C4-2B (cell line): ENCODE data around the gene GABRG3.

Experiments
- H3K27ac ChIP-seq: fragments of 450-650 bp; 2 replicates; pipeline ENCODE4 v1.5.1; 2017
- ZFX ChIP-seq: fragments of 450-650 bp; IDR thresholded peaks from 2 replicates; pipeline ENCODE4 v1.6.1; 2017
- TF ChIP-seq, protein P1 (sequence below): fragments of 450-650 bp; conservative IDR thresholded peaks from 2 replicates; pipeline ENCODE4 v1.5.1; 2017; ENCODE audit warnings: mild to moderate bottlenecking

Gene GABRG3

DNA sequence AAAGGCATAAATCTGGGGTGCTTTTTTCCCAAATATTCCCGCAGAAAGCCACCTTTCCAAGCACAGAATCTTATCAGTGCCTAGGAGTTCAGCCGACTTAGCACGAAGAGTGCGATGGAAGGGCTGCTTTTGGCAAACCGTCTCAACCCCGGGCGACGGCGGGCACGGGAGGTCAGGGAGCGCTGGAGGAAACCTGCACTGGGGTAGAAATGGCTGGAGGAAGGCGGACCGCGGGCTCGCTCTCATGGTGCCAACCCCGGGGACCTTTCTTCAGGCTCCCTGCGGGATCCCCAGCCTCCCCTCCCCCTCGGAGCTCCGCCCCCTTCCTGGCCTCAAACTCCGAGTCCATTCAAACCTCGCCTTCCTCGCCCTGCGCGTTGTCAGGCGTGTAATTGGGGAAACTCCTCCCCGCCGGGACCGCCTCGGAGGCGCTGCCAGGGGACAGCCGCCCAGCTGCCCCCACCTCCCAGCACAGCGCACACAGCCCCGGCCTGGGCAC, at the start of gene GABRG3:
Gene GABRG3 (plus strand): TSS at position 470 of the 499 bp plus-strand sequence.
- TF ChIP-seq, protein P1, sequence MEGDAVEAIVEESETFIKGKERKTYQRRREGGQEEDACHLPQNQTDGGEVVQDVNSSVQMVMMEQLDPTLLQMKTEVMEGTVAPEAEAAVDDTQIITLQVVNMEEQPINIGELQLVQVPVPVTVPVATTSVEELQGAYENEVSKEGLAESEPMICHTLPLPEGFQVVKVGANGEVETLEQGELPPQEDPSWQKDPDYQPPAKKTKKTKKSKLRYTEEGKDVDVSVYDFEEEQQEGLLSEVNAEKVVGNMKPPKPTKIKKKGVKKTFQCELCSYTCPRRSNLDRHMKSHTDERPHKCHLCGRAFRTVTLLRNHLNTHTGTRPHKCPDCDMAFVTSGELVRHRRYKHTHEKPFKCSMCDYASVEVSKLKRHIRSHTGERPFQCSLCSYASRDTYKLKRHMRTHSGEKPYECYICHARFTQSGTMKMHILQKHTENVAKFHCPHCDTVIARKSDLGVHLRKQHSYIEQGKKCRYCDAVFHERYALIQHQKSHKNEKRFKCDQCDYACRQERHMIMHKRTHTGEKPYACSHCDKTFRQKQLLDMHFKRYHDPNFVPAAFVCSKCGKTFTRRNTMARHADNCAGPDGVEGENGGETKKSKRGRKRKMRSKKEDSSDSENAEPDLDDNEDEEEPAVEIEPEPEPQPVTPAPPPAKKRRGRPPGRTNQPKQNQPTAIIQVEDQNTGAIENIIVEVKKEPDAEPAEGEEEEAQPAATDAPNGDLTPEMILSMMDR: no peak
- no peak for TF ChIP-seq ZFX
- peak within 1 kb of the TSS; percentile 24 for H3K27ac ChIP-seq

DNA sequence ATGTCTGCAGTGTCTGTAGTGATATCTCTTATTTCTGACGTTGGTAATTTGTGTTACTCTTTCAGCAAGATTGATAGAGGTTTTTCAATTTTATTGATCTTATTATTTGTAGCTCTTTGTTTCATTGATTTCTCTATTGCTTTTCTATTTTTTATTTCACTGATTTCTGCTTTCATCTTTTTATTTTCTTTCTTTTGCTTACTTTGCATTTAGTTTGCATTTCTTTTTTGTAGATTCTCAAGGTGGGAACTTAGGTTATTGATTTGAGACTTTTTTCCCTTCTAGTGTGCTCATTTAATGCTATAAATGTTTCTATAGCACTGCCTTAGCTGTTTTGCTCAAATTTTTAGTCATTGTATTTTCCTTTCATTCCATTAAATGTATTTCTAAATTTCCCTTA, 49.5 kb upstream of the GABRG3 start:
- TF ChIP-seq, protein P1: no peak
- no peak for TF ChIP-seq ZFX
- no peak overlapping the region for H3K27ac ChIP-seq

DNA sequence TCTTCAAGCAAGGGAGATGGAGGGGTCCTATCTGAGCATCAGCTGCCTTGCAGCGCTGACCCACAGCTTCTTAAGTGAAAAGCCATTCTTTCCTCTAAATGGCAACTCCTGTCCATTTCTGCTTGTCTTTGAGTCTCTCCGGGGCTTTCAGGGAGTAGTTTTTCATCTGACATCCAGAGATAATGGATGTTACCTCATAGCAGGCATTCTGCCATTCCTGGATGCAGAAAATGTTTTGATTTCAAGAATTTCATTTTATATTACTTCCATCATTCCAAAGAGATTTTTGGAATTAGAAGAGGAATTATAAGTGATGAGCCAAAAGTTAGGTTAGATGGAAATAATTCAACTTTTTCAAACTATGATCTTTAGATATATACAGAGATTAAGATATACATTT, 44.9 kb upstream of the GABRG3 start:
- no peak for TF ChIP-seq ZFX
- TF ChIP-seq, protein P1: no peak

DNA sequence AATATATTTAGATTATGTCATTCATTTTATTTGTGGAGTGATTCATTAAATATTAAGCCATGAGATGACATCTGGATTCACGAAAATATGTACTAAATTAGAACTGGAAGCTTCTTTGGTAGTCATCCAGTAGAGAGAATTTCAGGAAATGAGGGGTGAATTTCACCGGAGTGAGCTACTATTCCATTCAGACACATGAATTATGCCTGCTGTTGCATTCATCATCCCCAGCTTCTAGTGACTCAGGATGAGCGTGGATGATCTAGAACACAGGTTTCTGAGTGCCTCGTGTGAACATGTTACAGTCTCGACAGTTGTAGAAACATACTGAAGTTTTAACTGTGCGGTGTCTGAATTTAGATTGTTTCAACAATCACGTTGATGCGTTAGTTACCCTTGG, 42.9 kb upstream of the GABRG3 start:
- no peak overlapping the region for H3K27ac ChIP-seq
- TF ChIP-seq ZFX: no peak
- TF ChIP-seq, protein P1: no peak

More for the DNA sequence above, 44.9 kb upstream of the GABRG3 start:
- H3K27ac ChIP-seq: no peak overlapping the region

DNA sequence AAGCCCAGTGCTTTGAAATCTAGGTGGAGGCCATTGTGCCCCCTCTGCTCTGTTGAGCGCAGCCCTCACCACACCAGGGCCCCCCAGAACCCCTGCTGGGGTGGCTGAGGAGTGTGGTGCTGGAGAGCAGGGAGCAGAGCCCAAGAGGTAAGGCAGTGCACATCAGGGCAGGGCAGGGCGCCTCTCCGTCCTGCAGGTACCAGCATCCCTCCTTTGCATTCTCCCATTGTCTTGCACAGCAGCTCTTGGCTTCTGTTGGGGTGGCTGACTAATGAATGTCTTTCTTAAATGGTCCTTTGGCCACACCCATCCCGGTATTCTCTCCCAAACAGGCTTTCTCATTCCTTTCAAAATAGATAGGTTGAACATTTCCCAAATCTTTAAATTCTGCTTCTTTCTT, 41.4 kb upstream of the GABRG3 start:
- TF ChIP-seq, protein P1: no peak
- TF ChIP-seq ZFX: no peak
- no peak overlapping the region for H3K27ac ChIP-seq

DNA sequence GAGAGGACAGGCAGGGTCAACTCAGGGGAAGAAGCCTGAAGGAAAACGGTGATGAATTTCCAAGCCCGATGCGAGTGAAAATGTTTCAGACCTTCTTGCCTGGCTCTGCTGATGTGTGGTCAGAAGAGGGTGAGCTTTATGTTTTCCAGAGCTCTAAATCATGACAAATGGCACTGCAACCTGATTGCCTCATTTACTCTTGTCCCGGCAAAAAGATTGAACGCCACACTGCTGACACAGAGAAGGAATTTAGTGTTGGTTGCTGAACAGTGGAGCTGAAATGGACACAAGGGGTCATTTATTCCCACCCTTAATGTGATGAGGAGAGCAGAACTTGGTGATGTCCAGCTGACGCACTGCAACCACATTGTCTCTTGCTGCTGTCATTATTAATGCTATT, 36.1 kb upstream of the GABRG3 start:
- H3K27ac ChIP-seq: no peak overlapping the region
- TF ChIP-seq, protein P1: no peak
- TF ChIP-seq ZFX: no peak

DNA sequence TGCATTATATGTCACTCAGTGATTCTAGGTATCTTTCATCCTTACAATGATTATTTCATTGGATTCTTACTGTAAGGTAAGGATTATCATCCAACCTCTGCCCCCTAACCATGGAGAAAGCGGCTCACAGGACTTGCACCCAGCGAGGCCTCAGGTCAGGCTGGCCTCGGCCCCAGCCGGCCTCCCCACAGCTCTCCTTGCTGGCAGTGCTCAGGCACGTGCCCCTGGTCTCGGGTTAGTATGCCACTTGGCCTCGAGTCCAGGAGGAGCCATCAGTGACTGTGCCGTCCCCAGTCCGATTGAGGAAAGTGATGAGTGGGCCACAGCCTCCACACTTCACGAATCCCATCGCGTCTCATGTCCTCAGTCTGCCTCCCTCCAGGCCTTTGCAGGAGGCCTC, 35.7 kb upstream of the GABRG3 start:
- no peak overlapping the region for H3K27ac ChIP-seq
- TF ChIP-seq, protein P1: no peak
